GM18868 (cell line): Measurements from ENCODE around the gene EAPP.
"Not testable (repeated sequence)": the region's sequence is repeated elsewhere in the genome, so short reads cannot be mapped to it uniquely, and the experiment has no call there.

Experiments
- ATAC-seq: cut with Tn5 transposase; IDR thresholded peaks from one replicate; pipeline ENCODE4 v1.9.1; 2021; ENCODE audit warnings: mild to moderate bottlenecking, moderate library complexity; ENCODE audit not compliant: unreplicated experiment

EAPP gene

GRCh38 chr14:34538871-34539406 is 562 bp downstream of the EAPP start:
- ATAC-seq: no peak

DNA sequence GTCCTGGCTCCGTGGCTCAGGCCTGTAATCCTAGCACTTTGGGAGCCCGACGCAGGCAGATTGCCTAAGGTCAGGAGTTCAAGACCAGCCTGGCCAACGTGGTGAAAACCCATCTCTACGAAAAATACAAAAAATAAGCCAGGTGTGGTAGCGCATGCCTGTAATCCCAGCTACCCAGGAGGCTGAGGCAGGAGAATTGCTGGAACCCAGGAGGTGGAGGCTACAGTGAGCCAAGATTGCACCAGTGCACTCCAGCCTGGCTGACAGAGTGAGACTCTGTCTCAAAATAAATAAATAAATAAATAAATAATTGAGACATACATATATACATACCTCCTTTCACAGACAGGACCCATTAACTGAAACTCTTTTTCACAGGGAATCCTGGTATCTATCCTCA is 1.4 kb downstream of the EAPP start:
- ATAC-seq: not testable (repeated sequence)

- no peak for ATAC-seq
These were observed 1.9 kb downstream of the EAPP start for GRCh38 chr14:34537677-34538009.

DNA sequence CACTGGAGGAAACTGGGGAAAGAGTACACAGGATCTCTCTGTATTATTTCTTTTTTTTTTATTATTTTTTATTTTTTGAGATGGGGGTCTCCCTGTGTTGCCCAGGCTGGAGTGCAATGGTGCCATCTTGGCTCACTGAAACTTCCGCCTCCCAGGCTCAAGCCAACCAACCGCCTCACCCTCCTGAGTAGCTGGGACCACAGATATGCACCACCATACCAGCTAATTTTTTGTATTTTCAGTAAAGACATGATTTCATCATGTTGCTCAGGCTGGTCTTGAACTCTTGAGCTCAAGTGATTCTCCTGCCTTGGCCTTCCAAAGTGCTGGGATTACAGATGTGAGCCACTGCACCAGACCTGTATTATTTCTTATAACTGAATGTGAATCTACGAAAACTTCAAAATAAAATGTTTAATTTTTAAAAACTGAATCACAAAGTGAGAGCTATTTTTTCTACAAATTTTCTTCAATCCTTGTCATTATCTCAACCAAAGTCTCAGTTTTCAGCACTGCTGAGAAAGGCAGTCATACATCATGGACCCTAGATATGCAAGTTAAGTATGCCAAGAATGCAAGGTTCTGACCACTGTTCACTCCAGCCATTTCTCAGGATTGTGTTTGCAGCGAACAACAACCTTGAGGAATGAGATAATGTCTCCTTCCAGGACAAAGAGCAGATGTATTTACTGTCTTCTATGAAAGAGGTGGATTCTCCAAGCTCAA is 2.4 kb downstream of the EAPP start:
- ATAC-seq: no peak

- no peak for ATAC-seq
These were observed 11.9 kb downstream of the EAPP start for GRCh38 chr14:34527591-34527990.

GRCh38 chr14:34524216-34524615 is 15.3 kb downstream of the EAPP start:
- ATAC-seq: not testable (repeated sequence)

- no peak for ATAC-seq
These were observed 17.0 kb downstream of the EAPP start for GRCh38 chr14:34522496-34522895.

DNA sequence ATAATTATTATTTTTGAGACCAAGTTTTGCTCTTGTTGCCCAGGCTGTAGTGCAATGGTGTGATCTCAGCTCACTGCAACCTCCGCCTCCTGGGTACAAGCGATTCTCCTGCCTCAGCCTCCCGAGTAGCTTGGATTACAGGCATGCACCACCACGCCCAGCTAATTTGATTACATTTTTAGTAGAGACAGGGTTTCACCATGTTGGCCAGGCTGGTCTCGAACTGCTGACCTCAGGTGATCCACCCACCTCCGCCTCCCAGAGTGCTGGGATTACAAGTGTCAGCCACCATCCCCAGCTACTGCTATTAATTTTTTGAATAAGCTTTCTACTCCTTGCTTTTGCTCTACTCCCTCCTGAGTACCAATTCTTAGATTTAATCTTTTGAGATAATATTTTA is 18.4 kb downstream of the EAPP start:
- not testable (repeated sequence) for ATAC-seq

DNA sequence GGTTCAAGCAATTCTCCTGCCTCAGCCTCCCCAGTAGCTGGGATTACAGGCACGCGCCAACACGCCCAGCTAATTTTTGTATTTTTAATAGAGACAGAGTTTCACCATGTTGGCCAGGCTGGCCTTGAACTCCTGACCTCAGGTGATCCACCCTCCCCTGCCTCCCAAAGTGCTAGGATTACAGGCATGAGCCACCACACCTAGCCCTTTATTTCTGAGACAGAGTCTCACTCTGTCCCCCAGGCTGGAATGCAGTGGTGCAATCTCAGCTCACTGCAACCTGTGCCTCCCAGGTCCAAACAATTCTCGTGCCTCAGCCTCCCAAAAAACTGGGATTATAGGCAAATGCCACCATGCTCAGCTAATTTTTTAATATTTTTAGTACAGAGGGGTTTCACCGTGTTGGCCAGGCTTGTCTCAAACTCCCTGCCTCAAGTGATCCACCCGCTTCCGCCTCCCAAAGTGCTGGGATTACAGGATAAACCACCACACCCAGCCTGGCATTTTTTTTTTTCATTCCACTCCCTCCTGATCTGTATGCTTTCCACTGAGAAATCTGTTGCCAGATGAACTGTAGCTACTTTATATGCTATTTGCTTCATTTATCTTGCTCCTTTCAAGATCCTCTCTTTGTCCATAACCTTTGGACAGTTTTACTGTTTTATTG is 19.1 kb downstream of the EAPP start:
- not testable (repeated sequence) for ATAC-seq

DNA sequence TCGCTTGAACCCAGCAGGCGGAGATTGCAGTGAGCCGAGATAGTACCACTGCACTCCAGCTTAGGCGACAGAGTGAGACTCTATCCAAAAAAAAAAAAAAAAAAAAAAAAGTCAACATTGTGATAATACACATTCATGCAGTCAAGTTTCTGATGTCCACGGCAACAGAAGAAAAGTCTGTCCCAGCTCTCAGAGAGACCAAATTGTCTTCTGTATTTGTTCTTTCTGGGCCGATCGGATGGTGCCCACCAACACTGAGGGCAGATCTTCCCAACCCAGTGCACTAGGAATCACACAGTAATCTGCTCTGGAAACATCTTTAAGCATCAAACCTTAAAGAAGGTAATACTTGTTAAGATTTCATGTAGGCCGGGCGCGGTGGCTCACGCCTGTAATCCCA is 31.6 kb downstream of the EAPP start:
- ATAC-seq: no peak

- ATAC-seq: no peak
These were observed 32.0 kb downstream of the EAPP start for GRCh38 chr14:34507459-34507858.

DNA sequence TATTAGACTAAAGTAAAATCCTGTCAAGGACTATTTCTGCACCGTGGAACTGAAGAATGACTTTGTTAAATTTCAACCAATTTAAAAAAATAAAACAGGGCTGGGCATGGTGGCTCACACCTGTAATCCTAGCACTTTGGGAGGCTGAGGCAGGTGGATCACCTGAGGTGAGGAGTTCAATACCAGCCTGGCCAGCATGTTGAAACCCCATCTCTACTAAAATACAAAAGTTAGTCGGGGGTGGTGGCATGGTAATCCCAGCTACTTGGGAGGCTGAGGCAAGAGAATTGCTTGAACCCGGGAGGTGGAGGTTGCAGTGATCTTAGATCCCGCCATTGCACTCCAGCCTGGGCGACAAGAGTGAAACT is 34.4 kb downstream of the EAPP start:
- not testable (repeated sequence) for ATAC-seq

GRCh38 chr14:34504027-34504426 is 35.5 kb downstream of the EAPP start:
- not testable (repeated sequence) for ATAC-seq

GRCh38 chr14:34502545-34503225 is 36.8 kb downstream of the EAPP start:
- ATAC-seq: no peak

DNA sequence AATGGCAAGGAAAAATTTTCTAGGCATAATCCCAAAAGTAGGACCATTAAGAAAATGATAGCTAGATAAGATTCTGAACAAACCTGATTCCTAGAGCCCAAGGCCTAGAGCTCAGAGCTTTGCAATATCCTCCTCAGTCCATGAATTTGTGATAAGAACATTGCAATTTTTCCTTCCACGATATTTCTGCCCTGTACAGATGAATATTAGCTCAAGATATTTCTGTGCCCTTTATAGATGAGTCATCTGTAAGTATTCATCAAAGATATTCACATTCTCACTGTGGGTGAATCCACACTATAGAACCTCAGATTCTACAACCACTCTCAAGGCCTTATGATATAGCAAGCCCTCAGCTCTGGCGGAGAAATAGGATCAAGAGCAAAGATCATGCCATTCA is 37.5 kb downstream of the EAPP start:
- ATAC-seq: no peak

DNA sequence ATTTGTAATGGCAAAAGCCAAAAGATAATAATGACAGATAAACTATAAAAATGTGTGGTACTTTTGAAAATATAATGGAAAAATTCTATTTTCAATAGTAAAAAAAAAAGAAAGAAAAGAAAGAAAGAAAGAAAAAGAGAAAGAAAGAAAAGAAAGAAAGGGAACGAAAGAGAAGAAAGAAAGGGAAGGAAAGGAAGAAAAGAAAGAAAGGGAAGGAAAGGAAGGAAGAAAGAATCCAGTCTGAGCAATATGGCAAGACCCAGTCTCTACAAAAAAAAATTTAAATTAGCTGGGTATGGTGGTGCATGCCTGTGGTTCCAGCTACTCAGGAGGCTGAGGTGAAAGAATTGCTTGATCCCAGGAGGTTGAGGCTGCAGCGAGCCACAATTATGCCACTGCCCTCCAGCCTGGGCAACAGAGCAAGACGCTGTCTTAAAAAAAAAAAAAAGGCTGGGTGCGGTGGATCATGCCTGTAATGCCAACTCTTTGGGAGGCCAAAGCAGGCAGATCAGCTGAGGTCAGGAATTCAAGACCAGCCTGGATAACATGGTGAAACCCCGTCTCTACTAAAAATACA is 38.4 kb downstream of the EAPP start:
- no peak for ATAC-seq

DNA sequence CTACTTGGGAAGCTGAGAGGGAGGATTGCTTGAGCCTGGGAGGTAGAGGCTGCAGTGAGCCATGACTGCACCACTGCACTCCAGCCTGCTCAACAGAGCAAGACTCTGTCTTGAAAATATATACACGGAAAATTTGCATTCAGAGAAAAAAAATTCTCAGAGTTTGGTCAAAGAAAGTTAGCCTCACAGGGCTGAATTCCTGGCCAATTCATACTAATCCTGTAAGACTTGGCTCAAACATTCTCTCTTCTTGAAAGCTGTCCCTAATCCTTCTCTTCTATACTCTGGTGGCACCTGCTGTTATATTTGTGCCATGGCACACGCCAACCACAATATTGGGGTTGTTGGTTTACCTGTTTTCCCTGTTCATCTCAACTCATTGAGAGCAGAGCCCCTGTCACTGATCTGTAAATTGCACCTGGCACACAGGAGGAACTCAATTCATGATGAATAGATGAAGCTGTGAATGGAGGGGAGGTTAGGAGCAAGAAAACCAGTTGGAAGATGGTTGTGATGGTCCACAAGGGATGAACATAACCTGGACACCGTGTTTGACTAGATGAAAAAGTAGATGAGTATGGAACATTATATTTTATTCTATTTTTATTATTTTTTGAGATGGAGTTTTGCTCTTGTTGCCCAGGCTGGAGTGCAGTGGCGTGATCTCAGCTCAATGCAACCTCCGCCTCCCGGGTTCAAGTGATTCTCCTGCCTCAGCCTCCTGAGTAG is 40.7 kb downstream of the EAPP start:
- ATAC-seq: peak; percentile 62

DNA sequence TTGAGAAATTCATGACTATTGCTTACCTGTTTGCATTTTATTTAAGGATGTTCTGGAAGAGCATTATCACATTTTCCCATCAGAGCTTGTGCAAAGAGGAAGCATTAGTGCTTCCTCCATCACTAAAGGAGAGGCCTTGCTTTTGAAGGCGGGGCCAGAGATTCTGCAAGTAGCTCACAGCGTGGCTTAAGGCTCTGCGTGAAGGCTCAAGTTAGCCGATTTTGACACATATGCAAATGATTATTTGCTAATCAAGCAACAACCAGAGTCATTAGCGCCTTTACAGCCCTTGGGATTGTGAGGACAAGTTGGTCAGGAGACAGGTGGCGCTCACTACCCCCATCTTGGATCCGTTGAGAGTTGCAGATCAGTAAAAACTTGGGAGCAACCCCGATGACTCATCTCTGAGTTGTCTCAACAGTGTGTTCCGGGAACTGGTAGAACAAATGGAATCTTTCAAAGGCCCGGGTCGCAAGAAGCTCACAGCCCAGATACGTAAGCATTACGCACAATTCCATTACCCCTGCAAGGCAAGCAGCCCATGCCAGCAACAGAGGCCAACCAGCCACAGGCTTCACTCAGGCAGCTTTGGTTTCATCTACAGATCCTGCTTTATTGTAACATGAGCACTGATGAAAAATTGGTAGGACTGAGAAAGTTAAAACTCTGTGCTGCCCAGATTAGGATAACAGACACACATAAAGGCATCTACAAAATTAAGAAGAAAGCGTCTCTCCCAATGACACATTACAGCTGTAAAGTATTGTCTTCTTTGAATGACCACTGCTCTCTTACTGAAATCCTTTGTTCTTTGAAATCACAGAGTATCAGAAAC is 42.6 kb downstream of the EAPP start:
- ATAC-seq: no peak

GRCh38 chr14:34496007-34496678 is 43.4 kb downstream of the EAPP start:
- no peak for ATAC-seq
